K562 (cell line): ENCODE data around the gene BTG2. TPM values are rescaled to one million over a fixed set of nuclear protein-coding genes. Genes with fewer than 3 reads are reported as not detected.
A peak's percentile ranks its signal among the peaks of the same experiment; 100 is the strongest.

Experiments used
- CBFB ChIP-seq: sonication (generic); formaldehyde crosslinking; IDR thresholded peaks from 2 replicates; pipeline ENCODE4 v1.4.0; 2020; ENCODE audit warnings: mild to moderate bottlenecking, missing genetic modification reagents
- DDX20 ChIP-seq: fragments of 450-650 bp; IDR thresholded peaks from 2 replicates; pipeline ENCODE4 v1.6.1; 2016; ENCODE audit warnings: missing genetic modification characterization, low read depth, mild to moderate bottlenecking, missing compliant biosample characterization, moderate library complexity
- DEAF1 ChIP-seq: fragments of 450-650 bp; formaldehyde crosslinking; IDR thresholded peaks from 2 replicates; pipeline ENCODE4 v1.4.0; 2020; ENCODE audit warnings: mild to moderate bottlenecking, moderate library complexity
- FOXP1 ChIP-seq: sonication (generic); formaldehyde crosslinking; IDR thresholded peaks from 2 replicates; pipeline ENCODE4 v1.8.0; 2022; ENCODE audit warnings: mild to moderate bottlenecking, missing genetic modification reagents
- LARP7 ChIP-seq: fragments of 450-650 bp; IDR thresholded peaks from 2 replicates; pipeline ENCODE4 v1.6.1; 2016
- MAZ ChIP-seq, 2 experiments: fragments of 450-650 bp in 1 of 2; sonication (generic) in 1 of 2; formaldehyde crosslinking; IDR thresholded peaks in 1 of 2; conservative IDR thresholded peaks in 1 of 2; 2 replicates each; pipeline versions ENCODE4 v1.4.0 to v1.5.0; 2020; ENCODE audit warnings: mild to moderate bottlenecking in 1 of 2, missing genetic modification reagents in 1 of 2
- MYC ChIP-seq, 2 experiments: fragments of 250-450 bp in 1 of 2; sonication (Bioruptor Pico) in 1 of 2; IDR thresholded peaks; 2 replicates each; pipeline versions ENCODE4 v1.5.1 to v1.6.1; 2012 to 2021; ENCODE audit warnings: low read depth in 2 of 2, borderline replicate concordance in 1 of 2, improper control_type of control experiment in 1 of 2, low read length in 1 of 2, mild to moderate bottlenecking in 1 of 2, moderate library complexity in 1 of 2
- REST ChIP-seq, 2 experiments: fragments of 450-650 bp; formaldehyde crosslinking in 1 of 2; IDR thresholded peaks; 2 replicates each; pipeline versions ENCODE4 v1.4.0 to v1.6.1; 2014 to 2020; ENCODE audit warnings: mild to moderate bottlenecking in 2 of 2, borderline replicate concordance in 1 of 2, low read depth in 1 of 2
- STAG1 ChIP-seq: sonication (generic); formaldehyde crosslinking; IDR thresholded peaks from 2 replicates; pipeline ENCODE4 v1.5.0; 2020; ENCODE audit warnings: missing genetic modification reagents, borderline replicate concordance
- ZBTB7A ChIP-seq: IDR thresholded peaks from 2 replicates; pipeline ENCODE4 v1.6.1; 2011; ENCODE audit warnings: low read depth, mild to moderate bottlenecking, low read length, moderate library complexity, borderline replicate concordance; ENCODE audit not compliant: control insufficient read depth
- ZNF41 ChIP-seq: fragments of 250-450 bp; sonication (Bioruptor Pico); conservative IDR thresholded peaks from 2 replicates; pipeline ENCODE4 v1.4.0; 2020; ENCODE audit warnings: mild to moderate bottlenecking
- ZNF695 ChIP-seq: fragments of 450-650 bp; formaldehyde crosslinking; IDR thresholded peaks from 2 replicates; pipeline ENCODE4 v1.4.0; 2020; ENCODE audit warnings: mild to moderate bottlenecking, moderate library complexity
- polyA plus RNA-seq, 8 experiments: library from polyadenylated mRNA; depleted of rRNA in 4 of 8; stranded (reverse) in 5 of 8; unstranded in 3 of 8; fragments of >200 nt; fragmentation: Nextera tagmentation in 2 of 8; fragmentation: Illumina TruSeq in 1 of 8; extraction: Ambion mirVana in 2 of 8; extraction: Trizol in 1 of 8; gene quantifications; 2 replicates each; pipeline versions ENCODE4 v1.2.1 to v1.2.3, GENCODE V29; 2011 to 2014; ENCODE audit warnings: inconsistent platforms in 1 of 8, missing spikeins in 1 of 8
- total RNA-seq, 7 experiments: library from RNA; depleted of rRNA in 6 of 7; stranded (reverse); fragments of >200 nt in 6 of 7; fragmentation: Illumina TruSeq in 2 of 7; extraction: Trizol in 2 of 7; gene quantifications; 2 replicates each; pipeline versions ENCODE4 v1.2.1 to v1.2.3, GENCODE V29; 2011 to 2021; ENCODE audit warnings: low replicate concordance in 1 of 7
- TF ChIP-seq, protein P1 (sequence below), 2 experiments: fragments of 450-650 bp in 1 of 2; IDR thresholded peaks; 2 replicates each; pipeline ENCODE4 v1.6.1; 2011 to 2017; ENCODE audit warnings: low read depth in 2 of 2, antibody characterized with exemption in 1 of 2, borderline replicate concordance in 1 of 2, low read length in 1 of 2, mild to moderate bottlenecking in 1 of 2, mixed read lengths in 1 of 2; ENCODE audit not compliant: control insufficient read depth in 1 of 2

BTG2 gene
- total and polyA plus RNA-seq, 9 of the 15 experiments (the other 6 are each of a cell fraction or from before 2014, with no cell fraction given) = 2.3 to 41.9 (median 8.7) TPM

GRCh38 chr1:203267347-203267846 lies 37.9 kb upstream of the BTG2 start (continued):
- TF ChIP-seq ZNF41 (CRISPR knock-in tag) (no peak), ZBTB7A (no peak; the same call in 1 of the 2 replicates), MYC (IDR thresholded peaks at IDR 0.05; ENCODE audit: low read depth, low read length) (0 out of 2 replicates have a peak, but pooled peaks have one; percentile 16), MYC (CRISPR knock-in tag; IDR thresholded peaks at IDR 0.05; ENCODE audit: borderline replicate concordance, low read depth) (no peak), DEAF1 (CRISPR knock-in tag) (peak; percentile 85), MAZ (CRISPR knock-in tag; conservative IDR thresholded peaks at IDR 0.05 in 1 of 2, IDR thresholded peaks at IDR 0.05 in 1 of 2) (0 out of 4 replicates have a peak, but pooled peaks of 1 of the 2 experiments have one; percentile 21), REST (IDR thresholded peaks at IDR 0.05; ENCODE audit: borderline replicate concordance) (peak; percentile 60; the same call in 1 of the 2 replicates), REST (CRISPR knock-in tag; IDR thresholded peaks at IDR 0.05; ENCODE audit: low read depth) (no peak), DDX20 (tag) (no peak), CBFB (CRISPR knock-in tag) (peak; percentile 79; the same call in 1 of the 2 replicates), LARP7 (no peak), FOXP1 (CRISPR knock-in tag) (no peak), STAG1 (CRISPR knock-in tag) (peak; percentile 49; the same call in 1 of the 2 replicates), ZNF695 (no peak)
- TF ChIP-seq, protein P1, sequence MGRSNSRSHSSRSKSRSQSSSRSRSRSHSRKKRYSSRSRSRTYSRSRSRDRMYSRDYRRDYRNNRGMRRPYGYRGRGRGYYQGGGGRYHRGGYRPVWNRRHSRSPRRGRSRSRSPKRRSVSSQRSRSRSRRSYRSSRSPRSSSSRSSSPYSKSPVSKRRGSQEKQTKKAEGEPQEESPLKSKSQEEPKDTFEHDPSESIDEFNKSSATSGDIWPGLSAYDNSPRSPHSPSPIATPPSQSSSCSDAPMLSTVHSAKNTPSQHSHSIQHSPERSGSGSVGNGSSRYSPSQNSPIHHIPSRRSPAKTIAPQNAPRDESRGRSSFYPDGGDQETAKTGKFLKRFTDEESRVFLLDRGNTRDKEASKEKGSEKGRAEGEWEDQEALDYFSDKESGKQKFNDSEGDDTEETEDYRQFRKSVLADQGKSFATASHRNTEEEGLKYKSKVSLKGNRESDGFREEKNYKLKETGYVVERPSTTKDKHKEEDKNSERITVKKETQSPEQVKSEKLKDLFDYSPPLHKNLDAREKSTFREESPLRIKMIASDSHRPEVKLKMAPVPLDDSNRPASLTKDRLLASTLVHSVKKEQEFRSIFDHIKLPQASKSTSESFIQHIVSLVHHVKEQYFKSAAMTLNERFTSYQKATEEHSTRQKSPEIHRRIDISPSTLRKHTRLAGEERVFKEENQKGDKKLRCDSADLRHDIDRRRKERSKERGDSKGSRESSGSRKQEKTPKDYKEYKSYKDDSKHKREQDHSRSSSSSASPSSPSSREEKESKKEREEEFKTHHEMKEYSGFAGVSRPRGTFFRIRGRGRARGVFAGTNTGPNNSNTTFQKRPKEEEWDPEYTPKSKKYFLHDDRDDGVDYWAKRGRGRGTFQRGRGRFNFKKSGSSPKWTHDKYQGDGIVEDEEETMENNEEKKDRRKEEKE (IDR thresholded peaks at IDR 0.05; ENCODE audit: borderline replicate concordance in 1 of 2, control insufficient read depth in 1 of 2, low read depth in 2 of 2, low read length in 1 of 2) = no peak
